ENCODE results near the gene ARHGAP19.
A peak's percentile ranks its signal among the peaks of the same experiment; 100 is the strongest.

Gene ARHGAP19

DNA sequence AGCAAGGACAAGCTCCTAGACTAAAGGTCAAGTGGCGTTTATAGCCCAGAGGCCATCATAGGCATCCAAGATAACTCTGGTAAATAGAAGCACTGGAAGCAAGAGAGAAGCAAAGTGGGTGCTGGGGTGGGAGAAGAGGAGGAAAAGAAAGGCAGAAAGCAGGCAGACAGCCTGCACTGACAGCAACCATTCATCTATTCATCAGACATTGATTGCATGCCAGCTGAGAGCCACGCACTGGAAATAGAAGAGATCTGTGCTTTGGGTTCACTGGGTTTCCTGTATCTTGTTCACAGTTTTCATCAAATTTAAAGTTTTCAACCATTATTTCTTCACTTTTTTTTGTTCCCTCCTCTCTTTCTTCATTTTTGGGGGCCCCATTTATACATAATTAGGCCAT, 102.0 kb downstream of the ARHGAP19 start:
- TF ChIP-seq FOXK2 (IDR thresholded peaks at IDR 0.05): no peak
- no peak for TF ChIP-seq LEF1 (IDR thresholded peaks at IDR 0.05; ENCODE audit: borderline replicate concordance)
- no peak for TF ChIP-seq SP1 (IDR thresholded peaks at IDR 0.05)
- no peak for TF ChIP-seq FOXA1 (IDR thresholded peaks at IDR 0.05)
- TF ChIP-seq ARNT (IDR thresholded peaks at IDR 0.05): no peak
- TF ChIP-seq SUZ12 (IDR thresholded peaks at IDR 0.05): no peak
- no peak for TF ChIP-seq ELF4 (IDR thresholded peaks at IDR 0.05)
- no peak for TF ChIP-seq CTBP1 (IDR thresholded peaks at IDR 0.05; ENCODE audit: borderline replicate concordance)
- no peak for TF ChIP-seq BHLHE40 (IDR thresholded peaks at IDR 0.05; ENCODE audit: borderline replicate concordance)
- TF ChIP-seq HDGF (IDR thresholded peaks at IDR 0.05; ENCODE audit: borderline replicate concordance): no peak
- TF ChIP-seq PKNOX1 (IDR thresholded peaks at IDR 0.05): no peak
- no peak for TF ChIP-seq L3MBTL2 (conservative IDR thresholded peaks at IDR 0.05)
- no peak for TF ChIP-seq NFRKB (IDR thresholded peaks at IDR 0.05)
- no peak for TF ChIP-seq ZNF384 (IDR thresholded peaks at IDR 0.05)
- TF ChIP-seq FOXM1 (IDR thresholded peaks at IDR 0.05; ENCODE audit: borderline replicate concordance): no peak
- no peak for TF ChIP-seq TARDBP (IDR thresholded peaks at IDR 0.05)
- ChIA-PET POLR2A (no interaction called here), CTCF (interaction anchor here (1.5 kb wide), 1 partner anchor 20 kb away, joined by 3 read pairs; no protein-coding TSS in a partner anchor)
- no peak for DNase-seq (ENCODE audit: extremely low spot score)

- CTCF ChIA-PET: interaction anchor here (1.1 kb wide), 1 partner anchor 10 kb away, joined by 4 read pairs; no protein-coding TSS in a partner anchor
- POLR2A ChIA-PET: no interaction called here
- no peak for TF ChIP-seq ARNT (IDR thresholded peaks at IDR 0.05)
- no peak for TF ChIP-seq ELF4 (IDR thresholded peaks at IDR 0.05)
- no peak for TF ChIP-seq SP1 (IDR thresholded peaks at IDR 0.05)
- no peak for TF ChIP-seq CTBP1 (IDR thresholded peaks at IDR 0.05; ENCODE audit: borderline replicate concordance)
- no peak for TF ChIP-seq PKNOX1 (IDR thresholded peaks at IDR 0.05)
- TF ChIP-seq FOXK2 (IDR thresholded peaks at IDR 0.05): no peak
- TF ChIP-seq L3MBTL2 (conservative IDR thresholded peaks at IDR 0.05): no peak
- TF ChIP-seq NFRKB (IDR thresholded peaks at IDR 0.05): no peak
- no peak for TF ChIP-seq SUZ12 (IDR thresholded peaks at IDR 0.05)
- TF ChIP-seq FOXA1 (IDR thresholded peaks at IDR 0.05): no peak
- no peak for TF ChIP-seq TARDBP (IDR thresholded peaks at IDR 0.05)
- TF ChIP-seq BHLHE40 (IDR thresholded peaks at IDR 0.05; ENCODE audit: borderline replicate concordance): no peak
- no peak for TF ChIP-seq ZNF384 (IDR thresholded peaks at IDR 0.05)
- TF ChIP-seq LEF1 (IDR thresholded peaks at IDR 0.05; ENCODE audit: borderline replicate concordance): no peak
- no peak for TF ChIP-seq HDGF (IDR thresholded peaks at IDR 0.05; ENCODE audit: borderline replicate concordance)
- no peak for TF ChIP-seq FOXM1 (IDR thresholded peaks at IDR 0.05; ENCODE audit: borderline replicate concordance)
- no peak for DNase-seq (ENCODE audit: extremely low spot score)
These were observed 104.2 kb downstream of the ARHGAP19 start for GRCh38 chr10:97188261-97188711.

DNA sequence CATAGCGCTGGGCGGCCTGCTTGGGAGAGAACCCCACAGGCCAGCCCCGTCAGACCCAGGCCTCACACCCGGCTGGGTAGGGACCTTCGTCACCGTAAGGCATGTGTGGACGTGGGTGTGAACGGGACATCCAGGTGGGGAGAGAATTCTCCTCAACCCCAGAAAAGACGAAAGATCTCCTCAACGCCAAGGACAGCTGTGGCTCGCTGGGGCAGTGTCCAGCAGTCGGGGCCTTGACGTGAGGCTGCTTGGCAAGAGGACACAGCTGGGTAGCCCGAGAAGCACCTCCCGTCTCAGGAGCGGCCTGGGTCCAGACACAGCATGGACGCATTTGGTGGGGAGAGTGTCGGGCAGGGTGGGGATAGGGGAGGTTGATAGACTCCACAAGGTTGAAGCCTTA, 105.5 kb downstream of the ARHGAP19 start:
- POLR2A ChIA-PET: no interaction called here
- no peak for TF ChIP-seq L3MBTL2 (conservative IDR thresholded peaks at IDR 0.05)
- TF ChIP-seq ELF4 (IDR thresholded peaks at IDR 0.05): no peak
- no peak for TF ChIP-seq SUZ12 (IDR thresholded peaks at IDR 0.05)
- no peak for TF ChIP-seq NFRKB (IDR thresholded peaks at IDR 0.05)
- no peak for TF ChIP-seq FOXA1 (IDR thresholded peaks at IDR 0.05)
- no peak for TF ChIP-seq HDGF (IDR thresholded peaks at IDR 0.05; ENCODE audit: borderline replicate concordance)
- TF ChIP-seq SP1 (IDR thresholded peaks at IDR 0.05): no peak
- no peak for TF ChIP-seq ARNT (IDR thresholded peaks at IDR 0.05)
- TF ChIP-seq TARDBP (IDR thresholded peaks at IDR 0.05): no peak
- TF ChIP-seq FOXM1 (IDR thresholded peaks at IDR 0.05; ENCODE audit: borderline replicate concordance): no peak
- no peak for TF ChIP-seq PKNOX1 (IDR thresholded peaks at IDR 0.05)
- TF ChIP-seq BHLHE40 (IDR thresholded peaks at IDR 0.05; ENCODE audit: borderline replicate concordance): no peak
- no peak for TF ChIP-seq ZNF384 (IDR thresholded peaks at IDR 0.05)
- TF ChIP-seq FOXK2 (IDR thresholded peaks at IDR 0.05): no peak
- no peak for TF ChIP-seq LEF1 (IDR thresholded peaks at IDR 0.05; ENCODE audit: borderline replicate concordance)
- TF ChIP-seq CTBP1 (IDR thresholded peaks at IDR 0.05; ENCODE audit: borderline replicate concordance): no peak

GRCh38 chr10:97185326-97186058, 106.9 kb downstream of the ARHGAP19 start, which contains the start of gene SLIT1:
SLIT1 (minus strand) TSS chr10:97185959; CDS start chr10:97185674, 285 bp downstream.
- CTCF ChIA-PET: interaction anchor here (1.6 kb wide), 1 partner anchor 11 kb away, joined by 6 read pairs; no protein-coding TSS in a partner anchor

More for the DNA sequence above, 105.5 kb downstream of the ARHGAP19 start:
- DNase-seq (ENCODE audit: extremely low spot score): no peak
- CTCF ChIA-PET: no interaction called here

More at GRCh38 chr10:97185326-97186058, 106.9 kb downstream of the ARHGAP19 start, which contains the start of gene SLIT1:
- TF ChIP-seq CTBP1 (IDR thresholded peaks at IDR 0.05; ENCODE audit: borderline replicate concordance) (no peak), LEF1 (IDR thresholded peaks at IDR 0.05; ENCODE audit: borderline replicate concordance) (no peak), FOXA1 (IDR thresholded peaks at IDR 0.05) (no peak), BHLHE40 (IDR thresholded peaks at IDR 0.05; ENCODE audit: borderline replicate concordance) (no peak), SP1 (IDR thresholded peaks at IDR 0.05) (no peak), ELF4 (IDR thresholded peaks at IDR 0.05) (no peak), FOXM1 (IDR thresholded peaks at IDR 0.05; ENCODE audit: borderline replicate concordance) (no peak), PKNOX1 (IDR thresholded peaks at IDR 0.05) (no peak), FOXK2 (IDR thresholded peaks at IDR 0.05) (no peak), ZNF384 (IDR thresholded peaks at IDR 0.05) (no peak), HDGF (IDR thresholded peaks at IDR 0.05; ENCODE audit: borderline replicate concordance) (no peak)
- POLR2A ChIA-PET: no interaction called here
- peak; percentile 71 for DNase-seq (ENCODE audit: extremely low spot score)
